Heart left ventricle (tissue), 16 donors: ENCODE results near the gene CHD2. TPM values are rescaled to one million over a fixed set of nuclear protein-coding genes. Genes with fewer than 3 reads are reported as not detected.

Experiments
- ATAC-seq, 4 donors: fragments of 200-7000 bp; cut with Tn5 transposase; one replicate each; pipeline ENCODE4 v1.9.1; 2020 to 2022; ENCODE audit warnings: moderate library complexity in 4 of 4, mild to moderate bottlenecking in 3 of 4, moderate number of reproducible peaks in 1 of 4
- DNase-seq, 5 donors: peaks; one replicate each; pipeline ENCODE4 v3.0.0-alpha.2; 2020
- H3K27ac ChIP-seq, 12 donors: fragments of 200-600 bp; sonication (generic) in 4 of 12; one replicate each; pipeline versions ENCODE4 v1.5.0 to v1.8.0; 2016 to 2022; ENCODE audit warnings: mild to moderate bottlenecking in 2 of 12
- H3K27me3 ChIP-seq, 9 donors: fragments of 200-600 bp; sonication (generic) in 2 of 9; one replicate each; pipeline versions ENCODE4 v1.5.1 to v1.8.0; 2016 to 2022; ENCODE audit warnings: mild to moderate bottlenecking in 3 of 9
- H3K36me3 ChIP-seq, 9 donors: fragments of 200-600 bp; sonication (generic) in 2 of 9; one replicate each; pipeline versions ENCODE4 v1.5.0 to v1.8.0; 2018 to 2022; ENCODE audit warnings: mild to moderate bottlenecking in 2 of 9
- H3K4me1 ChIP-seq, 12 donors: fragments of 200-600 bp; sonication (generic) in 4 of 12; one replicate each; pipeline versions ENCODE4 v1.5.0 to v1.8.0; 2016 to 2022; ENCODE audit warnings: mild to moderate bottlenecking in 3 of 12
- H3K4me3 ChIP-seq, 12 donors: fragments of 200-600 bp; sonication (generic) in 4 of 12; one replicate each; pipeline versions ENCODE4 v1.5.0 to v1.8.0; 2017 to 2022; ENCODE audit warnings: mild to moderate bottlenecking in 9 of 12, moderate library complexity in 4 of 12
- H3K9me3 ChIP-seq, 12 donors: fragments of 200-600 bp; sonication (generic) in 4 of 12; one replicate each; pipeline versions ENCODE4 v1.5.0 to v1.8.0; 2016 to 2022; ENCODE audit warnings: mild to moderate bottlenecking in 1 of 12
- CTCF ChIP-seq, 12 donors: fragments of 200-600 bp; sonication (generic) in 4 of 12; IDR thresholded peaks; one replicate each; pipeline versions ENCODE4 v1.5.0 to v1.8.0; 2018 to 2022; ENCODE audit warnings: antibody characterized with exemption in 12 of 12, mild to moderate bottlenecking in 5 of 12
- POLR2A ChIP-seq, 2 donors: fragments of 450-650 bp; IDR thresholded peaks; one replicate each; pipeline ENCODE4 v1.6.1; 2017; ENCODE audit warnings: antibody characterized with exemption in 2 of 2, mild to moderate bottlenecking in 2 of 2, moderate library complexity in 2 of 2
- WGBS, 4 donors: extraction: QIAGEN DNeasy Blood & Tissue Kit in 2 of 4; methylation state at CpG; one replicate each; pipeline versions ENCODE4 v1.1.5 to v1.1.7; 2013 to 2018; 5-methylcytosine and 5-hydroxymethylcytosine counted together
- intact Hi-C, 10 donors: fragments of 100-400 bp; cut with DNase I; formaldehyde crosslinking; loops; one replicate each; pipeline versions ENCODE4 v1.11.1 to v1.14.2; 2022
- polyA plus RNA-seq, 2 donors: library from polyadenylated mRNA; stranded (reverse); fragments of 200-250 nt; gene quantifications; one replicate each; pipeline ENCODE4 v1.2.3, GENCODE V29; 2013
- total RNA-seq, 9 donors: library from RNA; depleted of rRNA in 2 of 9; stranded (reverse); fragments of >200 nt in 2 of 9; fragmentation: NEBNext Ultra II Directional in 3 of 9; extraction: Animal tissue kit (Norgen Biotek cat#: 25700) in 3 of 9; gene quantifications; one replicate each; pipeline versions ENCODE4 v1.1.0 to v1.2.4, GENCODE V29; 2016 to 2023
- donor health status: ischemic (EF 13 %, LVEDD 7.1; RV severe dilation, severe dysfunction).
- donor health status: healthy with polysubstance abuse.
- donor health status: DM: no; HTN: yes; CAD: no.
- donor health status: DM: no; HTN: no; CAD: no.
- donor health status: ischemic (EF 25% LVEDD 6.9; RV normal size, moderate dysfunction).
- donor health status: ischemic (EF 25% LVEDD 5.7; RV mildly dilated, moderate dysfunction).
- donor health status: healthy.
- donor health status: DM: yes; HTN: yes; CAD: no.
- donor health status: ischemic (EF 35%, LVEDD 5.7; RV mildly dilated, moderate dysfunction).
- donor health status: nonischemic (EF 11% LVEDD 7.7; RV severe dilation, severe dysfunction).
- donor health status: DM: yes; HTN: yes; CAD: no.
- donor health status: PGD.
- donor health status: ischemic (EF 29% LVEDD 5.4; RV normal size, mild dysfunction).
- donor health status: nonischemic (EF 23%, LVEDD 6.1; RV moderate dilation, normal function).

CHD2 gene
- total and polyA plus RNA-seq, 11 donors, result 23.1 to 76.8 (median 41.6) TPM

GRCh38 chr15:93063796-93064690, 163.9 kb downstream of the CHD2 start:
- Histone ChIP-seq H3K27ac (peak overlapping the region in 1 of 12 donors; percentile 91), H3K36me3 (peaks cover 0 to 5% (median 0%) of the 10 kb centered on the region in 9 donors), H3K27me3 (no peaks in the 10 kb centered on the region), H3K4me3 (no peak overlapping the region), H3K4me1 (peaks cover 0 to 63% (median 16%) of the 10 kb centered on the region in 12 donors), H3K9me3 (no peaks in the 10 kb centered on the region)
- intact Hi-C loops, result no loop called here
- TF ChIP-seq POLR2A (IDR thresholded peaks at IDR 0.05) (no peak), CTCF (IDR thresholded peaks at IDR 0.05) (no peak)
- WGBS, 4 donors, result 74 to 81% (median 78%) methylated on average over 20 to 23 of the region's 23 CpGs
- DNase-seq, result peak in 1 of 5 donors; percentile 40
- ATAC-seq, result no peak

DNA sequence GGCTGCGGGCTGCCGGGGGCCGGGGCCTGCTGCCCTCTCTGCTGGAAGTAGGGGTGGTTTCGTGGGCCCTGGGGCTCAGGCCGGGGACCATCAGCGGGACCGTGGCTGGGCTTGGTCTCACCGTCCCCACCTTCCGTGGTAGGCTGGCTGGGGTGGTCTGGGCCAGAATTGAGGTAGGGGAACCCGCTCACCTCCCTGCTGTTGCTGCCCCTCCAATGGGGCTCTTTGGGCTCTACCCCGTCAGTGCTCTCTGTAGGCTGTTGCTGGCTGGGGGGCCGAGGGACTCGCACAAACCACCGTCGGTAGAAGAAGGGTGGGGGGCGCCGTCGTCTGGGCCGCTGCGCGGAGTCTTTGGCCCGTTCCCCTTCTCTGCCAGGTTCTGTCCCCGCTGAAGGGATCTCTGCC, 165.5 kb downstream of the CHD2 start:
- intact Hi-C loops, result no loop called here

DNA sequence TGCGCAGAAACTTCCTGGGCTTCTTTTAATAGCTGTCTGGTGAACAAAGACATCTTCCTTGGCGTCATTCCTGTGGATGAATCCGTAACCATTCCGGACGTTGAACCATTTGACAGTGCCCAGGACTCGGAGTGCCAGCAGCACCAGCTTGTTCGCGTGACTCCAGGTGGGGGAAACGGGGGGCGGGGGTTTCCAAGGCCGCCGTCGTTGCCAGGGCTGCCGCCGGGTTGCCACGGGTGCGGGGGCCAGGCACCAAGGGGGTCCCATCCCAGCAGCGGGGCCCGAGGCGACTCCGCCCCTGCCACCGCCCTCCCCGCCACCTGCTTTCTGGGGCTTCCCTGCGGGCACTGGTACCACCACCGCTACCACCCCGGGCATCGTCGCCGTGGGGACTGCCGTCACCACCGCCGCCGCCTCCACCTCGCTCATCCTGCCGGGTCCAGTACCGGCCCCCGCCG, 166.1 kb downstream of the CHD2 start:
- Histone ChIP-seq H3K27ac (peak overlapping the region in 3 of 12 donors; percentile 49 to 91 (median 59)), H3K27me3 (peaks cover 0 to 7% (median 0%) of the 10 kb centered on the region in 9 donors), H3K36me3 (peaks cover 0 to 5% (median 0%) of the 10 kb centered on the region in 9 donors), H3K4me3 (no peak overlapping the region), H3K9me3 (no peaks in the 10 kb centered on the region), H3K4me1 (peaks cover 0 to 58% (median 14%) of the 10 kb centered on the region in 12 donors)
- 93 to 96% (median 95%) methylated on average over 27 to 38 of the region's 38 CpGs for WGBS, 4 donors
- TF ChIP-seq POLR2A (IDR thresholded peaks at IDR 0.05) (no peak), CTCF (IDR thresholded peaks at IDR 0.05) (no peak)
- intact Hi-C loops, result no loop called here
- ATAC-seq (no peak), DNase-seq (peak in 1 of 5 donors; percentile 43)

More for the DNA sequence above, 165.5 kb downstream of the CHD2 start:
- DNase-seq (peak in 1 of 5 donors; percentile 48), ATAC-seq (no peak)
- no peak overlapping the region for H3K4me3 ChIP-seq
- peaks cover 0 to 5% (median 0%) of the 10 kb centered on the region in 9 donors for H3K36me3 ChIP-seq
- no peaks in the 10 kb centered on the region for H3K9me3 ChIP-seq
- H3K27ac ChIP-seq, result peak overlapping the region in 2 of 12 donors; percentile 1 to 91
- TF ChIP-seq CTCF (IDR thresholded peaks at IDR 0.05) (no peak), POLR2A (IDR thresholded peaks at IDR 0.05) (no peak)
- 87 to 94% (median 93%) methylated on average over 7 to 23 of the region's 23 CpGs for WGBS, 4 donors
- peaks cover 0 to 58% (median 14%) of the 10 kb centered on the region in 12 donors for H3K4me1 ChIP-seq
- H3K27me3 ChIP-seq, result peaks cover 0 to 4% (median 0%) of the 10 kb centered on the region in 9 donors
